Measurements from ENCODE around the gene SULT2A1.
"Not testable (repeated sequence)": the region's sequence is repeated elsewhere in the genome, so short reads cannot be mapped to it uniquely, and the experiment has no call there.

Gene SULT2A1, protein sequence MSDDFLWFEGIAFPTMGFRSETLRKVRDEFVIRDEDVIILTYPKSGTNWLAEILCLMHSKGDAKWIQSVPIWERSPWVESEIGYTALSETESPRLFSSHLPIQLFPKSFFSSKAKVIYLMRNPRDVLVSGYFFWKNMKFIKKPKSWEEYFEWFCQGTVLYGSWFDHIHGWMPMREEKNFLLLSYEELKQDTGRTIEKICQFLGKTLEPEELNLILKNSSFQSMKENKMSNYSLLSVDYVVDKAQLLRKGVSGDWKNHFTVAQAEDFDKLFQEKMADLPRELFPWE
- 0 reads per million in 2 experiments for total RNA-seq

DNA sequence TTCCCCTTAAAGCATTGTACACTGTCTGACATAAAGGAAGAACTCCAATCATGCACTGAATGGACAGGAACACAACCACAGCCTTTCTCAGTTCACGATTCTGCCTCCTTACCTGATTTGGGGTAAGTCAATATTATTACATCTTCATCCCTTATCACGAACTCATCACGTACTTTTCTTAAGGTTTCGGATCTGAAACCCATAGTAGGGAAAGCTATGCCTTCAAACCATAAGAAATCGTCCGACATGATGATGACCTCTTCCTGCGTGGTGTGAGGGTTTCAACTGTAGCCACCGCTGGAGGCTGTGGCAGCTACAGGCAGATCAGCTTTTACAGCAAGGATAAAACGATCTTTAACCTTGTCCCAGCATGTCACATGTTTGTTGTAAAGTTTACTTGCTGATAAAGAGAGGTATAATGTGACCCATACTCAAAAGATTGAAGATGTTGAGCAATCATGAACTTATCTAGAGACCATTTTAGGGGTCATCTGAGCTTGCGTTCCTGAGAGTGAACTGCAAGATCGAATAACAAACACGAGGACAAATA, at the start of gene SULT2A1:
SULT2A1 (minus strand) TSS at position 306 of the 550 bp plus-strand sequence; CDS start at position 248, 58 bp downstream.
- DNase-seq (ENCODE audit: low read depth): no peak

DNA sequence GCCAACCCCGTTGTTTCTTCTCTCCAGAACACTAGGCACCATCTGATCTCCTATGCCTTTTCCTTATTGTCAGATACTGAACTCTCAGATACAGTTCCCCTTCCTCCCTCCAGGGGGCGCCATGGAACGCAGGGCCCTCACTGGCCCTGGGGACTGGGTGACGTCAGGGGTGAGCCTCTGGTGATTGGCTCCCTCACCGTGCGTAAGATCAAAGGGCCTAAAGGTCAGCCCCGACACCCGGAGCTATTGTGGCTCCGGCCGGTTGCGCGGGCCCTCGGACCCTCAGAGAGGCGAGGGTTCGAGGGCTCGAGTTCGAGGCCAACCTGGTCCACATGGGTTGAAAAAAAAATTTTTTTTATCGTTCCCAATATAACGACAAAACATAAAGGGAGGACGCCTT, 42.5 kb upstream of the SULT2A1 start:
- DNase-seq (ENCODE audit: low read depth): not testable (repeated sequence)

DNA sequence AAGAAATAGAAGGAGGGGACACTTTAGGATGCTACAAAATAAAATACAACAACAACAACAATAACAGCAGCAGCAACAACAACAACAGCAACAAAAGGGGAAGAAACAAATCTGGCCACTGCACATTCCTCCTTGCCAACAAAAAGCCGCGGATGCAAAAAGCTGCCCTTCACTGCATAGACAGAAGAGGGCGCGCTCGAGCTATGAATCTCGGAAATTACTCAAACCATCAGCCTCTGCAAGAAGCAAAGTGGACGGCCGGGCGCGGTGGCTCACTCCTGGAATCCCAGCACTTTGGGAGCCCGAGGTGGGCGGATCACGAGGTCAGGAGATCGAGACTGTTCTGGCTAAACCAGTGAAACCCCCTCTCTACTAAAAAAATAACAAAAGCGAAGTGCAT, 34.0 kb upstream of the SULT2A1 start:
- DNase-seq (ENCODE audit: low read depth): not testable (repeated sequence)

DNA sequence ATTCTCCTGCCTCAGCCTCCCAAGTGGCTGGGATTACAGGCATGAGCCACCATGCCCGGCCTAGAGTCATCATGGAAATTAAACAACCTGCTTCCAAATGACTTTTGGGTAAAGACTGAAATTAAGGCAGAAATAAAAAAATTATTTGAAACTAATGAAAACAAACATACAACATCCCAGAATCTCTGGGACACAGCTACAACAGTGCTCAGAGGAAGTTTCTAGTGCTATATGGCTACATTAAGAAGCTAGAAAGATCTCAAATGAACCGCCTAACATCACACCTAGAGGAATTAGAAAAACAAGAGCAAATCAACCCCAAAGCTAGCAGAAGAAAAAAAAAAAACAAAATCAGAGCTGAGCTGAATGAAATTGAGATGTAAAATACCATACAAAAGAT, 24.1 kb upstream of the SULT2A1 start:
- not testable (repeated sequence) for DNase-seq (ENCODE audit: low read depth)

DNA sequence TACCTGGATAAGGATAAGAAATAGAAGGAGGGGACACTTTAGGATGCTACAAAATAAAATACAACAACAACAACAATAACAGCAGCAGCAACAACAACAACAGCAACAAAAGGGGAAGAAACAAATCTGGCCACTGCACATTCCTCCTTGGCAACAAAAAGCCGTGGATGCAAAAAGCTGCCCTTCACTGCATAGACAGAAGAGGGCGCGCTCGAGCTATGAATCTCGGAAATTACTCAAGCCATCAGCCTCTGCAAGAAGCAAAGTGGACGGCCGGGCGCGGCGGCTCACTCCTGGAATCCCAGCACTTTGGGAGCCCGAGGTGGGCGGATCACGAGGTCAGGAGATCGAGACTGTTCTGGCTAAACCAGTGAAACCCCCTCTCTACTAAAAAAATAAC, 23.2 kb upstream of the SULT2A1 start:
- DNase-seq (ENCODE audit: low read depth): peak; percentile 57

DNA sequence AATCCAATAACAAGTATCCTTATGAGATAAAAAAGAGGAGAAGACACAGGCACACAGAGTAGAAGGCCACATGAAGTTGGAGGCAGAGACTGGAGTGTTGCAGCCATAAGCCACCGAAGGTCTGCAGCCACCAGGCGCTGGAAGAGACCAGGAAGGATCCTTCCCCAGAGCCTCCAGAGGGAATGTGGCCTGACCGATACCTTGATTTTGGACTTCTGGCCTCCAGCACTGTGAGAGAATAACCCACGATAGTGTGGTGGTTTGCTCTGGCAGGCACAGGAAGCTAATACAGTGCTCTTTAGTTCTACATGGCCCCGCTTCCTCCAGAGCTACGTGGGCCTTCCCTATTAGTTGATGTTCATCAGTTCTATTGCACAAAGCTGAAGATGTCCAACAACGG, 15.3 kb upstream of the SULT2A1 start:
- no peak for DNase-seq (ENCODE audit: low read depth)

DNA sequence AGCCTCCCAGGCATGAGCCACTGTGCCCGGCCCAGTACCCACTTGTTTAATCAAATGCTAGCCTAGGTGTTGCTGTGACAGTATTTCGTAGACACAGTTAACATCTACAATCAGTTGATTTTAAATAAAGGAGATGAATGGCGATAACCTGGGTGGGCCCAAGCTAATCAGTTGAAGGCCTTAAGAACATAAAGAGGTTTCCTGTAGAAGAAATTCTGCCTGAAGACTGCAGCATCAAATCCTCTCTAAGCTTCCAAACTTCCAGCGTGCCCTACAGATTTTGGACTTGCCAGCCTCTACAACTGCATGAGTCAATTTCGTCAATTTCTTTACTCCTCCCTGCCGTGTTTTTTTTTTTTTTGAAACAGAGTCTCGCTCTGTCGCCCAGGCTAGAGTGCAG, 13.2 kb upstream of the SULT2A1 start:
- no peak for DNase-seq (ENCODE audit: low read depth)

DNA sequence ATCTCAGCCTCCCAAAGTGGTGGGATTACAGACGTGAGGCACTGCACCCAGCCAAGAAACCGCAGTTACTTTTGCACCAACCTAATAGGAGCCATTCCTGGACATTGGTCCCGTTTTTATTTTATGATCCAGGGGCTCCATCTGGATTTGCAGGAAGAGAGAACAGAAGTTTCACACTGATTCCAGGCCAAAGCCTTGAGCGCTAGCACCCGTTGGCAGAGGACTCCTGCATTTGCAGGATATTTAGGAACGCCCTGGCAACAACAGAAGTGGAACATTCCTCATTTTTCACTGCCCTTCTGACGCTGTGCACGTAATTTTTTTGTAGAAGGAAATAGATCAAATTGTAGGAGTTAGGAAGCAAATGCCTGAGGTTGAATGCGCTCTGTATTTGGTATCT, 11.7 kb upstream of the SULT2A1 start:
- DNase-seq (ENCODE audit: low read depth): no peak

DNA sequence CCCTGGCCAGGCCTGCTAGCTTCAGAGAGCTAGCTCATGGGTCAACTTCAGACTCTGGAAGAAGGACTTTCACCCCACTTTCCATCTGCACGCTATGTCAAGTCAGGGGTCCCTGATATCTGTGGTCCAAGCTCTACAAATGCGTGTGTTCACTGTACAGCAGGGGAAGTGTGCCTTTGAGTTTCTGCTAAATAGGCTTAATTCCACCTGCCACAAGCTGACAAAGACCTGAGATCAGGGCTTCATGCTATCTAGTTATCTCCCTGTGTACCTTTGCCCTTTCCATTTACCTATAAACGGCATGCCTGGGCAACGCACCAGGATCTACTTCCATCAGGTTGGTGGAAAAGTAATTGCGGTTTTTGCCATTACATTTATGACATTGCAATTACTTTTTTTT, 10.7 kb upstream of the SULT2A1 start:
- DNase-seq (ENCODE audit: low read depth): no peak

DNA sequence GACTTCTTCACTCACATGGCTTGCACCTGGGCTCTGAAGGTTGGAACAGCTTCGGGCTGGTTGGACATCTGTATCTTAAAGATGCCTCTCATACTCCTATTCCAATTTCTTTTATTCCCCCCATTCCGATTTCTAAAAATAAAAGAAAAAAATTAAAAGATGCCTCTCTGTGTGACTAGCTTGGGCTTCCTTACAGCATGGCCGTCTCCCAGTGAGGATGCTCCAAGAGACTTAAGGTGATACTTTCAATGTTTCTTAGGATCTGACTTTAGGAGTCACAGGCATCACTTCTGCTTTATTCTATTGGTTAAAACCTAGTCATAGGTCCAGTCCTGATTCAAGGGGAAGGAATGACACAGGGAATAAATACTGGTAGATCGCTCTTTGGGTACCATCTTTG, 9.9 kb upstream of the SULT2A1 start:
- DNase-seq (ENCODE audit: low read depth): no peak

DNA sequence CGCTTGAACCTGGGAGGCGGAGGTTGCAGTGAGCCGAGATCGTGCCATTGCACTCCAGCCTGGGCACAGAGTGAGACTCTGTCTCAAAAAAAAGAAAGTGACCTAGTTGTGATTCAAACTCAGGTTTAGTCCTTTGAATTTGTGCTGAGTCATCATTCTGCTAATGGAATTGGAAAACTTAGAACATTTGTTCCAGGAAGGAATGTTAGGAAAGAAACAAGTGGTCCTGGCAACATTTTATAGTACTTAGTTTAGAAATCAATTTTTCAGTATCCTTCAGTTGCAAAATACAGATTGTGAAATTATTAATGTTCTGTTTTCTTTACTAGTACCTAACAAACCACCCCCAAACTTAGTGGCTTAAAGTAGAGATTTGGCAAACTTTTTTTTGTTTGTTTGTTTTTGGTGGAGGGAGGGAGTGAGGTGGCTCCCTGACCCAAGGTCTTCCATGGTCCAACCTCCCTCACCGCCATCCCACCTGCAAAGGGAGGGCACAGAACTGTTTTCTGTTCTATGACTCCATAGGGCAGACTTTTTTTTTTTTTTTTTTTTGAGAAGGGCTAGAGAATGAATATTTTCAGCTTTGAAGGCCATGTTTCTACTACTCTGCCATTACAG, 9.2 kb upstream of the SULT2A1 start:
- DNase-seq (ENCODE audit: low read depth): no peak

DNA sequence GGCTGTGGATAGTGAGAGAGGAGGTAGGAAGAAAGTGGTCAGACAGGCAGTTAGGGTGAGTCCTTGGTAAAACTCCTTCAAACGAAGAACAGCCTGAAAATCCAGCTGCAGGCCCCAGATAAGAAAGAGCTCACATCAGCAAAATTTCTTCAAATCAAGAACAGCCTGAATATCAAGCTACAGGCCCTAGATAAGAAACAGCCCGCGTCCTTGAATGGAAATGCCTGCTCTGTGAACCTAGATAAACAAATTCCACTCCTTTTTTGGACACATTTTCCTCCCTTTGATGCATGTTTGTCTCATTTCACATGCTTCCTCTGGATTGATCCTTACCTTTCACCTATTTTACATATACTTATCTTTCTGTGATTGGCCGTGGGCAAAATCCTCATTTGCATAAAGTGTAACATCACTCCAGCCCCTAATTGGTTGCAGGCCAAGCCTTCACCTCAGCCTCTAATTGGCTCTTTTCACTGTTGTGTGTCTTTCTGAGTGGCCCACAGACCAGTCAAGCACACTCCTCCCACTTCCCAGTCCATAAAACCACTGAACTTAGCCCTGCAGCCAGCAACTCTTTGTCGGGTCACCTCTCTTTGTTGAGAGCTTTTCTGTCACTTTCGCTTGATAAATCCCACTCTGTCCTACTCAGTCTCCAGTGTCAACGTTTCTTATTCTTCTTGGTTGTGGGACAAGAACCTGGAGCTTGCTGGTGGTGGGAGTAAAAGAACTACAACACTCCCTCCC, 6.0 kb upstream of the SULT2A1 start:
- DNase-seq (ENCODE audit: low read depth): no peak

DNA sequence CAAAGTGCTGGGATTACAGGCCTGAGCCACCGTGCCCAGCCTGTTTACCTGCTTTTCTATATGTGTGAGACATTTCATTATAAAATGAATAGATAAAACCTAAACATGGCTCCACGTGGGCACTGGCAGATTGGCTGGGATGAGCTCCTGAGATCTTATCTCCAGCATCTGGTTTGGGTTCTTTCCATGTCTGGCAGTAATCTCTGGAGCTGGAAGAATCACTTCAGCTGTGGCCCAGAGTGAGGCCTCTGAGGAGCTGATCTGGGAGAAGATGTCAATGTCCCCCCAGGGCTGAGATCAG, 5.5 kb upstream of the SULT2A1 start:
- DNase-seq (ENCODE audit: low read depth): no peak

DNA sequence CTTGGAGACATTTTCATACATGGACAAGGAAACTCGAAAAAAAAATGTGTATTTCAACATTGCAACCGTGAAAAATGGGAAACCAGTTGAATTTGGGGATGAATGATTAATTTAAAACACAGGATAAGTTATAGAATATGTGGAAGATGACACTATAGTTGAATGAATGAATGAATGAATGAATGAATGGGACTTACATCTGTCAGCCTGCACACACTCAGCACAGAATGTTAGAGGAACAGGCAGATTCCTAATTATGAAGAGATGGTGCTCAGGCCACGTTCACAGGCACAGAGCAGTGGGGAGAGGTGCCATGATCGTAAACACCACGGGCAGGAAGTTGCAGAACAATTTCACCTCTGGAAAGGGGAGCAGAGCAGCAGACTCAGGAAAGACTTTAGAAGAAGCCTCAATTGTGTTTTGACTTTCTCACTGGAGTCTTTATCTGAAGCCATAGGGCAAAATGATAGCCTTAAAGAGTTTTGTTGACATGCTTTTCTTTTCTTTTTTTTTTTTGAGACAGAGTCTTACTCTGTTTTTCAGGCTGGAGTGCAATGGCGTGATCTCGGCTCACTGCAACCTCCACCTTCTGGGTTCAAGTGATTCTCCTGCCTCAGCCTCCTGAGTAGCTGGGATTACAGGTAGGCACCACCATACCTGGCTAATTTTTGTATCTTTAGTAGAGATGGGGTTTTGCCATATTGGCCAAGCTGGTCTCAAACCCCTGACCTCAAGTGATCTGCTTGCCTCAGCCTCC, 4.9 kb upstream of the SULT2A1 start:
- no peak for DNase-seq (ENCODE audit: low read depth)

DNA sequence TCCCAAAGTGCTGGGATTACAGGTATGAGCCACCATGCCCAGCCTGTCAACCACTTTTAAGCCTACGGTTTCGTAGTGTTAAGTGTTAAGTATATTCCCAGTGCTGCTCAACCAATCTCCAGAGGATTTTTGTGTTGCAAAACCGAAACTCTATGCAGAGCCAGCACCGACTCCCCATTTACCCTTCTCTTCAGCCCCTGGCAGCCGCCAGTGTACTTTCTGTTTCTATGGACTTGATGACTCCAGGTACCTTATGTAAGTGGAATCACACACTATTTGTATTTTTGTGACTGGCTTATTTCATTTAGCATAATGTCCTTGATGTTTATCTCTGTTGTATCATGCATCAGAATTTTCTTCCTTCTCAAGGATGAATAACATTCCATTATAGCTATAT, 1.1 kb downstream of the SULT2A1 start:
- DNase-seq (ENCODE audit: low read depth): no peak

DNA sequence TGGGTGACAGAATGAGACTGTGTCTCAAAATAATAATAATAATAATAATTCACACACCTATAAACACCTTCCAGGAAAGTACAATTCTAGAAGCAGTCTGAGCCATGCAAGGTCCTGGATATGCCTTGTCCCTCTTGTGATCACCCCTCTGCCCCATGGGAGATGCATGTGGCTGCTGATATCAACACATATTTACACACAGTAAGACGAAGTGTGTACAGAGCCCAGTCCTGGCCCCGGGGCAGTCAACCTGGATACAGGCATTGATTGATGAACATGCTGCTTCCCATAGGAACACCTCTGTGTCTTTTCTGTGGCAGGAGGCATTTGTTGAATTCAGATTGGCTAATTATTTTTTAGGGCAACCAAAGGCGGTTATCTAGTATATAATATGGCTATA, 3.2 kb downstream of the SULT2A1 start:
- no peak for DNase-seq (ENCODE audit: low read depth)

DNA sequence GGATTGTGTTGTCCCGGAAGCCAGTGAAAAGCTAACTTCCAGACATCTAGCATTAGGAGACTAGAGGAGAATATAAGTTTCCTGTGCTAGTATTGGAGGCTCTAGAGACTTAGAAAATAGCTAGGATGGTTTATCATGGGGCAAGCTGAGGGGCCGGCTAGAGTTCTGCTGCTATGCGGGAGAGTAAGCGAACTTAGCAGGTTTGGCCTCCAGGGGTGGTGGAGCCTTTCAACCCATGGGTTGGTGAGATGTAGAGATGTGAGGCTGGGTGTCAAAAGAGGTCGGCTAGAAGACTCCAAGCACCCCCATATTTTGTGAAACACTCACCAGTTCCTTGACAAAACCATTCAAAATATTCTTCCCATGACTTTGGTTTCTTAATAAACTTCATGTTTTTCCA, 4.4 kb downstream of the SULT2A1 start:
- DNase-seq (ENCODE audit: low read depth): no peak

DNA sequence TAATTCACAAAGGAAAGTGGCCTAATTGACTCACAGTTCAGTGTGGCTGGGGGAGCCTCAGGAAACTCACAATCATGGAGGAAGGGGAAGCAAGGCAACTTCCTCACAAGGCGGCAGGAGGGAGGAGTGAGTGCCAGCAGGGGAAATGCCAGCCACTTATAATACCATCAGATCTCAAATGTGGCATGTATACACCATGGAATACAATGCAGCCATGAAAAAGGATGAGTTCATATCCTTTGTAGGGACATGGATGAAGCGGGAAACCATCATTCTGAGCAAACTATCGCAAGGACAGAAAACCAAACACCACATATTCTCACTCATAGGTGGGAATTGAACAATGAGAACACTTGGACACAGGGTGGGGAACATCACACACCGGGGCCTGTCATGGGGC, 6.7 kb downstream of the SULT2A1 start:
- DNase-seq (ENCODE audit: low read depth): not testable (repeated sequence)

DNA sequence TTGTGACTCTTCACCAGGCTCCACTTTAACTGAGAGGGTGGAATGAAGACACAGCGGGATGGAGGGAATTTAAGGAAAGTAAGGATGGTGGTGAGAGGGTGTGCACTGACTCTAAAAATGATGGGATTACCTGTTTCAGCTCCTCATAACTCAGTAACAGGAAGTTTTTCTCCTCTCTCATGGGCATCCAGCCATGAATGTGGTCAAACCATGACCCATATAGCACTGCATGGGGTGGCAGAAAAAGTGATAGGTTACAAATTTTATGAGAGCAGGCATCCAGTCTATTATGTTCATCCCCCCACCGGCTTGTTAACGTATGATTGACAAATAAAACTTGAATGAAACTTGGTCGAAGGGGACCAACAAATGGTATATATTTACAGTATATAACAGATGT, 7.2 kb downstream of the SULT2A1 start:
- DNase-seq (ENCODE audit: low read depth): no peak

DNA sequence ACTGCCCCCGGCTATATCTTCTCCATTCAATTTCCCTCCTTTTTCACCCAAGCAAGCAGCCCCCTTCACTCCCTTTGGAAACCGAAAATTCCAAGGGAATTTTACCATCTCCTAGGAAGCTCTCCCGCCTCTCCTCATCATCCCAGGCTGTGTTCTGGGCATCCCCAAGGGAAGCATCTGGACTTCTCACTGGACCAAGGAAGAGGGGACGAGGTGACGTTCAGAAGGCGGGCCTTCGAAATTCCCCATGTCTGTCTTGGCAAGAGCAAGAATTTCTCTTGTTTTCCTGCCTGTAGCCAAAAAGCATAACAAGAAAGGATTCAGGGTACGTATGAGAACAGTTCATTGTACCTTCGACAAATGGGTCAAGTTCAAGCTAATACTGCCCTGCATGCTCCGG, 20.9 kb downstream of the SULT2A1 start:
- no peak for DNase-seq (ENCODE audit: low read depth)

DNA sequence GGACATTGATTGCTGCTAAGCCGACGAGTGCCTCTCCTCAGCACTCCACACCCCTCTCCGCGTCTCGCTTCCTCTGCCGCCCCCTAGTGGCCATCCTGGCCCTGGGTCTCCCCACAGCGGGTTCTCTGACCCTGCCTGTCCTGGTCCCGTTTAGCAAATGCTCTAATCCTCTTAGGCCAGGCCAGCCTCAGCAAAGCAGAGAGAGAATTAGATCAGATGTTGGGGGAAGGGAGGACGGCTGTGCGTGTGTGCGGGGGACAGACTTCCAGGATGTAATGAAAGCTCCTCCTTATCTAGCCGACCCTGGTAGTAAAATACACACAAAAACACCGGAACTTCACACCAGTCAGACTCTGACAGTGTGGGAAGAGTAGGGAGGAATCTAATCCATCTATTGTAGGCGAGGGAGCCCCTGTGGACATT, 22.6 kb downstream of the SULT2A1 start:
- DNase-seq (ENCODE audit: low read depth): peak; percentile 72

DNA sequence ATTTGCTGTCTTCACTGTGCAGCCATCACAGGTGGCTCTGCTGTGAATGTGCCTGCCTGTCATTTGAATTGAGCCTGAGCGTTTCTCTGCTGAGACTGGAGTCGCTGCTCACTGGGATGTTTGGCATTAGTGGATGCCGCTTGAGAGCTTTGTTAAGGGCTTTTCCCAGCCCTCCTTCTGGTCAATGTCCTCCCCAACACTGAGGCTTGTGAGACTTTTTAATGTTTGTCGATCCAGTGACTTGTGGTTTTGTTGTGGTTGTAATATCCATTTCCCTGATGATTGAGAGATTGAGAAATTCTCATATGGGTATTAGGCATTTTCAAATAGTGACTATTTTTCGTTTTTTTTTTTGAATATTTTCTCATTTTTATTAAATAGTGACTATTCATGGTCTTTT, 24.5 kb downstream of the SULT2A1 start:
- DNase-seq (ENCODE audit: low read depth): no peak
